GM12892 (cell line): ENCODE measurements around the gene KAZN.

Source experiments
- POLR2A ChIP-seq: IDR thresholded peaks from 2 replicates; pipeline ENCODE4 v1.6.1; 2011; ENCODE audit warnings: low read depth, low read length, control low read depth
- POLR2AphosphoS5 ChIP-seq: IDR thresholded peaks from 2 replicates; pipeline ENCODE4 v1.6.1; 2011; ENCODE audit warnings: low read depth, low read length, control low read depth

DNA sequence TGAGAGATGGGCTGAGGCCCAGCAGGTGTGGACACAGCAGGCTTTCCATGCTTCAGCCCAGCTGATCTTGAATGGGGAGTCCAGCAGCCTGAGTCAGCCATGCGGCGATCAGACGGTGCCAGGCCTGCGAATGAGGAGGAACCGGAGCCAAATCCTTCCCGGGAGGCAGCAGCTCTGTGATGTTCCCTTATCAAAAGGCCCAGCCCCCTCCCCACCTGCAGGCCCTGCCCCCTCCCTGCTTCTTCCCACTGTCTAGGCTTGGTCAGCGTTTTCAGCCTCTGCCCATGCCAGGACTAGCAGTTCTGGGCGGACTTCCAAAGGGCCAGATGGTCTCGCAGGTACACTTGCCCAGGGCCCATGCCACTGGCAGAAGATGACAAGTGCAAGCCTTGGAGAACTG is 253.8 kb downstream of the KAZN start:
- TF ChIP-seq POLR2A (no peak), POLR2AphosphoS5 (no peak)
